ENCODE data around the gene CCL8.

CCL8 gene

GRCh38 chr17:34368196-34368945, 49.1 kb downstream of the CCL8 start:
- no peak for DNase-seq

GRCh38 chr17:34368946-34369500, 49.8 kb downstream of the CCL8 start:
- no peak for DNase-seq

GRCh38 chr17:34369571-34369970, 50.3 kb downstream of the CCL8 start:
- no peak for DNase-seq

- DNase-seq = no peak
Measured at GRCh38 chr17:34370376-34370996, 51.3 kb downstream of the CCL8 start.

- no peak for DNase-seq
Measured at GRCh38 chr17:34370997-34371395, 51.8 kb downstream of the CCL8 start.

Data from NCI-H1436 (cell line).